Measurements from ENCODE around the gene TNNT3. TPM values are rescaled to one million over a fixed set of nuclear protein-coding genes. Genes with fewer than 3 reads are reported as not detected.
A peak's percentile ranks its signal among the peaks of the same experiment; 100 is the strongest.

Gene TNNT3
- total RNA-seq, 2 donors from 2014 or later: not detected

- H3K4me3 Mint-ChIP-seq: no peak overlapping the region
- no peak overlapping the region for H3K27ac Mint-ChIP-seq
- Histone ChIP-seq H3K36me3 (ENCODE audit: control insufficient read depth, insufficient read depth, low read length) (no peaks in the 10 kb centered on the region), H3K9ac (ENCODE audit: extremely low read depth, low read length, poor library complexity, severe bottlenecking) (no peak overlapping the region), H3K27ac (ENCODE audit: low read depth, low read length) (no peak overlapping the region), H3K4me3 (ENCODE audit: low read length) (no peak overlapping the region), H3K9me3 (ENCODE audit: control insufficient read depth, low read length) (no peaks in the 10 kb centered on the region), H3K4me1 (ENCODE audit: control insufficient read depth, insufficient read depth, low read length) (no peaks in the 10 kb centered on the region), H3K27me3 (ENCODE audit: control insufficient read depth, insufficient read depth, low read length, poor library complexity, severe bottlenecking) (no peaks in the 10 kb centered on the region)
- no peaks in the 10 kb centered on the region for H3K27me3 Mint-ChIP-seq (ENCODE audit: insufficient read depth)
- H3K4me1 Mint-ChIP-seq: no peaks in the 10 kb centered on the region
- H3K9me3 Mint-ChIP-seq: no peaks in the 10 kb centered on the region
- H3K36me3 Mint-ChIP-seq (ENCODE audit: low read depth): no peaks in the 10 kb centered on the region
- DNase-seq: no peak
- WGBS, 2 experiments (ENCODE audit: insufficient coverage in 1 of 2, insufficient read length in 1 of 2): 83 to 88% methylated on average over 16 to 21 of the region's 21 CpGs
- TF ChIP-seq CTCF (conservative IDR thresholded peaks at IDR 0.05): no peak
These were observed 1.5 kb downstream of the TNNT3 start for GRCh38 chr11:1920909-1921573.

DNA sequence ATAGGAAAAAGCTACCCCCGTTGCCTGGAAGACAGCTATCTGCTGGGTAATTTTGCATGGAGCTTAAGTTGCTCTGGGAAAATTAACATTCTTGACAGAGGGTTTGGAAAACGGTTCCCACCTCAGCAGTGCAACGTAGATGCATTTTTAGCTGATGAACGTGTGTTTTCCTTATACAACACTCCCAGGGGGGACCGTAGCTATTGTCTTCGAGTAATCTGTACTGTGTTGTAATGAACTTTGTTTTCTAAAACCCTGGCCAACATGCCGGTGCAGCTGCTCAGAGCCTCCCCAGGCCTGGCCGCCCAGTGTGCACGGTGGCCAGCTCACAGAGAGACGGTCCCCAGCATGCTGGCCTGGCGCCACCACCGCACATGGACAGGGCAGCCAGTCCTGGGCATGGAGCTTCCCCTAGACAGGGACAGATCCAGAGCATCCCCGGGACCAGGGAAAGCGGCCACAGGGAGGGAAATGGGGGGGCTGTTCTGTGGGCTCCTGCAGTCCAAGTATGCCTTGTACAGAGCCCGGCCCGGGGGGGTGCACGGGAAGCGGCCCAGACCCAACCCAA, 2.2 kb downstream of the TNNT3 start:
- H3K9me3 ChIP-seq (ENCODE audit: control insufficient read depth, low read length): no peaks in the 10 kb centered on the region
- no peaks in the 10 kb centered on the region for H3K36me3 Mint-ChIP-seq (ENCODE audit: low read depth)
- no peaks in the 10 kb centered on the region for H3K27me3 Mint-ChIP-seq (ENCODE audit: insufficient read depth)
- H3K9me3 Mint-ChIP-seq: no peaks in the 10 kb centered on the region
- WGBS, 2 experiments (ENCODE audit: insufficient coverage in 1 of 2, insufficient read length in 1 of 2): 82 to 86% methylated on average over 6 to 18 of the region's 18 CpGs
- no peaks in the 10 kb centered on the region for H3K27me3 ChIP-seq (ENCODE audit: control insufficient read depth, insufficient read depth, low read length, poor library complexity, severe bottlenecking)
- no peak overlapping the region for H3K9ac ChIP-seq (ENCODE audit: extremely low read depth, low read length, poor library complexity, severe bottlenecking)
- no peak overlapping the region for H3K4me3 Mint-ChIP-seq
- H3K27ac ChIP-seq (ENCODE audit: low read depth, low read length): no peak overlapping the region
- no peaks in the 10 kb centered on the region for H3K36me3 ChIP-seq (ENCODE audit: control insufficient read depth, insufficient read depth, low read length)
- no peaks in the 10 kb centered on the region for H3K4me1 Mint-ChIP-seq
- no peak for DNase-seq
- no peak for TF ChIP-seq CTCF (conservative IDR thresholded peaks at IDR 0.05)
- H3K27ac Mint-ChIP-seq: peak overlapping the region; percentile 61
- H3K4me3 ChIP-seq (ENCODE audit: low read length): no peak overlapping the region
- H3K4me1 ChIP-seq (ENCODE audit: control insufficient read depth, insufficient read depth, low read length): no peaks in the 10 kb centered on the region

DNA sequence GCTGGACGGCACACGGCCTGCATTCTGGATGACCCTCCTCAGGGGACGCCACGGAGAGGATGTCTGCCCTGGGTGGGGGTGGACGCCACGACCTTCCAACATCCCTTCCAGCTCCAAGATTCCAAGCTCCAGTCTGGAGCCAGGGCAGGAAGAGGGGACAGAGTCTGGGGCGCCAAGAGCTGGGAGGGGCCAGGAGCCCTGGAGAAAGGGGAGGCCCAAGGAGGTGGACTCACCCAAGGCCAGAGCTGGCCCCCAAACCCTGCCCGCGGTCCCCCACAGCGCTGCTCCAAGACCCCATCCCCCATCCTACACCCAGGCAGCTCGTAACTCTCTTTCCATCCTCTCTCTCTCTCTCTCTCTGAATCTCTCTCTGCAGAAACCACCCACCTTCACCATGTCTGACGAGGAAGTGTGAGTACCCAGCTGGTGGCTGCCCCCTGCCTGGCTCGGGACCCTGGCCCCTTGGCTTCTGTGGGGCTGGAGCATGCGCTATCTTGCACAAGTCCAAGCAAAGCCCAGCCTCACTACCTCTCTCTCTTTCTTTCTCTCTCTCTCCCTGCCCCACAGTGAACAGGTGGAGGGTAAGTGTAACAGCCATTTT, 3.1 kb downstream of the TNNT3 start:
- Mint-ChIP-seq H3K27me3 (ENCODE audit: insufficient read depth) (no peaks in the 10 kb centered on the region), H3K4me3 (no peak overlapping the region), H3K9me3 (no peaks in the 10 kb centered on the region), H3K36me3 (ENCODE audit: low read depth) (no peaks in the 10 kb centered on the region), H3K4me1 (no peaks in the 10 kb centered on the region), H3K27ac (no peak overlapping the region)
- DNase-seq: no peak
- Histone ChIP-seq H3K27ac (ENCODE audit: low read depth, low read length) (no peak overlapping the region), H3K9me3 (ENCODE audit: control insufficient read depth, low read length) (no peaks in the 10 kb centered on the region), H3K4me3 (ENCODE audit: low read length) (no peak overlapping the region), H3K9ac (ENCODE audit: extremely low read depth, low read length, poor library complexity, severe bottlenecking) (no peak overlapping the region), H3K36me3 (ENCODE audit: control insufficient read depth, insufficient read depth, low read length) (no peaks in the 10 kb centered on the region), H3K27me3 (ENCODE audit: control insufficient read depth, insufficient read depth, low read length, poor library complexity, severe bottlenecking) (no peaks in the 10 kb centered on the region), H3K4me1 (ENCODE audit: control insufficient read depth, insufficient read depth, low read length) (no peaks in the 10 kb centered on the region)
- TF ChIP-seq CTCF (conservative IDR thresholded peaks at IDR 0.05): no peak
- WGBS, 2 experiments (ENCODE audit: insufficient coverage in 1 of 2, insufficient read length in 1 of 2): 88 to 100% methylated on average over 3 to 14 of the region's 14 CpGs

Measured in endodermal cell (in vitro differentiated cells).